ENCODE measurements around the gene PACS1. TPM values are rescaled to one million over a fixed set of nuclear protein-coding genes. Genes with fewer than 3 reads are reported as not detected.

PACS1 gene
- total RNA-seq, 4 donors from 2014 or later = 32.0 to 62.7 (median 51.8) TPM

GRCh38 chr11:66232769-66233168, 162.7 kb downstream of the PACS1 start:
- WGBS, 2 donors = 86 to 89% methylated on average over 8 to 11 of the region's 11 CpGs
- Histone ChIP-seq H3K27me3 (no peaks in the 10 kb centered on the region), H3K27ac (no peak overlapping the region), H3K4me1 (no peaks in the 10 kb centered on the region), H3K36me3 (peaks cover 0 to 90% (median 5%) of the 10 kb centered on the region in 3 donors), H3K4me3 (no peak overlapping the region), H3K9me3 (no peaks in the 10 kb centered on the region)
- no peak for TF ChIP-seq POLR2A (IDR thresholded peaks at IDR 0.05)
- no peak for TF ChIP-seq CTCF (IDR thresholded peaks at IDR 0.05)
- no peak for TF ChIP-seq EP300 (IDR thresholded peaks at IDR 0.05)
- no peak for DNase-seq (ENCODE audit: low spot score in 2 of 2)

GRCh38 chr11:66233301-66233700, 163.2 kb downstream of the PACS1 start:
- WGBS, 2 donors = 61 to 67% methylated on average over 5 of the region's 5 CpGs

GRCh38 chr11:66235141-66235540, 165.1 kb downstream of the PACS1 start:
- H3K27me3 ChIP-seq = no peaks in the 10 kb centered on the region
- peaks cover 0 to 100% (median 19%) of the 10 kb centered on the region in 3 donors for H3K36me3 ChIP-seq
- DNase-seq (ENCODE audit: low spot score in 2 of 2) = no peak
- no peak overlapping the region for H3K4me3 ChIP-seq
- no peak overlapping the region for H3K27ac ChIP-seq
- WGBS, 2 donors = 87 to 90% methylated on average over 11 of the region's 11 CpGs
- no peaks in the 10 kb centered on the region for H3K9me3 ChIP-seq
- TF ChIP-seq POLR2A (IDR thresholded peaks at IDR 0.05) (no peak), CTCF (IDR thresholded peaks at IDR 0.05) (no peak), EP300 (IDR thresholded peaks at IDR 0.05) (no peak)
- no peaks in the 10 kb centered on the region for H3K4me1 ChIP-seq

More at GRCh38 chr11:66233301-66233700, 163.2 kb downstream of the PACS1 start:
- H3K36me3 ChIP-seq = peaks cover 0 to 90% (median 5%) of the 10 kb centered on the region in 3 donors
- DNase-seq (ENCODE audit: low spot score in 2 of 2) = no peak
- no peak overlapping the region for H3K27ac ChIP-seq
- H3K27me3 ChIP-seq = no peaks in the 10 kb centered on the region
- no peak for TF ChIP-seq POLR2A (IDR thresholded peaks at IDR 0.05)
- no peak for TF ChIP-seq EP300 (IDR thresholded peaks at IDR 0.05)
- no peak for TF ChIP-seq CTCF (IDR thresholded peaks at IDR 0.05)
- no peaks in the 10 kb centered on the region for H3K4me1 ChIP-seq
- H3K9me3 ChIP-seq = no peaks in the 10 kb centered on the region
- H3K4me3 ChIP-seq = no peak overlapping the region

- DNase-seq (ENCODE audit: low spot score in 2 of 2) = no peak
- 84 to 93% methylated on average over 4 to 6 of the region's 6 CpGs for WGBS, 2 donors
These were observed 167.8 kb downstream of the PACS1 start for GRCh38 chr11:66237867-66238266.

More at GRCh38 chr11:66237867-66238266, 167.8 kb downstream of the PACS1 start:
- H3K27me3 ChIP-seq = no peaks in the 10 kb centered on the region
- H3K4me3 ChIP-seq = no peak overlapping the region
- no peak overlapping the region for H3K27ac ChIP-seq
- peaks cover 0 to 100% (median 27%) of the 10 kb centered on the region in 3 donors for H3K36me3 ChIP-seq
- H3K4me1 ChIP-seq = no peaks in the 10 kb centered on the region
- TF ChIP-seq POLR2A (IDR thresholded peaks at IDR 0.05) = no peak
- no peak for TF ChIP-seq EP300 (IDR thresholded peaks at IDR 0.05)
- no peak for TF ChIP-seq CTCF (IDR thresholded peaks at IDR 0.05)
- no peaks in the 10 kb centered on the region for H3K9me3 ChIP-seq
